IMR-90 (cell line): ENCODE results near the gene ECI2. TPM values are rescaled to one million over a fixed set of nuclear protein-coding genes. Genes with fewer than 3 reads are reported as not detected.

Source experiments
- ATAC-seq: fragments of 200-7000 bp; cut with Tn5 transposase; 2 replicates; pipeline ENCODE4 v1.9.1; 2020; ENCODE audit warnings: low read depth, mild to moderate bottlenecking, moderate library complexity
- BruUV-seq: library from RNA; stranded (reverse); fragments of 400-500 nt; replicated peaks from 2 replicates; lab custom pipeline; 2021; lab: Mats Ljungman, UMichigan
- CTCF ChIA-PET: fragments of 300-600 bp; formaldehyde crosslinking; extraction: SDS; loops from one replicate; lab custom pipeline; 2021; ENCODE audit warnings: antibody characterized with exemption; lab: Yijun Ruan, JAX
- POLR2A ChIA-PET: fragments of 300-600 bp; sonication (Branson Sonifier 250); formaldehyde crosslinking; loops from one replicate; lab custom pipeline; 2022; ENCODE audit warnings: antibody characterized with exemption; ENCODE audit not compliant: unreplicated experiment; lab: Charles Lee
- DNase-seq: peaks from one replicate; pipeline ENCODE4 v3.0.0; 2013
- H2AFZ ChIP-seq: replicated peaks from 2 replicates; pipeline ENCODE3; 2013; ENCODE audit warnings: low read length, mild to moderate bottlenecking; ENCODE audit not compliant: poor library complexity
- H2AK5ac ChIP-seq: 2 replicates; pipeline ENCODE4 v1.6.1; 2013; ENCODE audit warnings: low read depth, low read length, inconsistent platforms
- H2AK9ac ChIP-seq: replicated peaks from 2 replicates; pipeline ENCODE3; 2013; ENCODE audit warnings: mild to moderate bottlenecking, low read depth, low read length, moderate library complexity; ENCODE audit not compliant: poor library complexity
- H2BK120ac ChIP-seq: 2 replicates; pipeline ENCODE4 v1.6.1; 2013; ENCODE audit warnings: low read depth, low read length, inconsistent platforms
- H2BK15ac ChIP-seq: 3 replicates; pipeline ENCODE4 v1.6.1; 2013; ENCODE audit warnings: low read depth, low read length, inconsistent platforms
- H2BK20ac ChIP-seq: 2 replicates; pipeline ENCODE4 v1.6.1; 2013; ENCODE audit warnings: low read depth, mild to moderate bottlenecking, inconsistent platforms, low read length, moderate library complexity
- H2BK5ac ChIP-seq: 2 replicates; pipeline ENCODE4 v1.6.1; 2013; ENCODE audit warnings: mild to moderate bottlenecking, low read depth, low read length, inconsistent platforms; ENCODE audit not compliant: poor library complexity, severe bottlenecking
- H3K14ac ChIP-seq: replicated peaks from 2 replicates; pipeline ENCODE4 v1.6.1; 2013; ENCODE audit warnings: low read depth, low read length, inconsistent platforms
- H3K18ac ChIP-seq: 2 replicates; pipeline ENCODE4 v1.6.1; 2013; ENCODE audit warnings: low read depth, low read length, control low read depth
- H3K23ac ChIP-seq: 2 replicates; pipeline ENCODE4 v1.6.1; 2013; ENCODE audit warnings: low read depth, low read length, inconsistent platforms
- H3K27ac ChIP-seq: 2 replicates; pipeline ENCODE4 v1.5.1; 2013; ENCODE audit warnings: mild to moderate bottlenecking, control low read depth, low read length; ENCODE audit not compliant: insufficient read depth
- H3K27me3 ChIP-seq: 2 replicates; pipeline ENCODE4 v1.6.1; 2013; ENCODE audit warnings: low read length; ENCODE audit not compliant: control insufficient read depth, insufficient read depth
- H3K36me3 ChIP-seq: 2 replicates; pipeline ENCODE4 v1.6.1; 2013; ENCODE audit warnings: low read length, mixed read lengths; ENCODE audit not compliant: control insufficient read depth, insufficient read depth
- H3K4ac ChIP-seq: 2 replicates; pipeline ENCODE4 v1.6.1; 2013; ENCODE audit warnings: low read depth, low read length, inconsistent platforms
- H3K4me1 ChIP-seq: 2 replicates; pipeline ENCODE4 v1.6.1; 2013; ENCODE audit warnings: low read length, mixed read lengths; ENCODE audit not compliant: control insufficient read depth, insufficient read depth
- H3K4me2 ChIP-seq: 2 replicates; pipeline ENCODE4 v1.6.1; 2013; ENCODE audit warnings: low read depth, mild to moderate bottlenecking, control low read depth, low read length, moderate library complexity
- H3K4me3 ChIP-seq: 2 replicates; pipeline ENCODE4 v1.5.1; 2013; ENCODE audit warnings: low read depth, mild to moderate bottlenecking, control low read depth, low read length, moderate library complexity; ENCODE audit not compliant: insufficient read depth
- H3K56ac ChIP-seq: 2 replicates; pipeline ENCODE4 v1.6.1; 2013; ENCODE audit warnings: low read length, inconsistent platforms; ENCODE audit not compliant: insufficient read depth; ENCODE audit errors: extremely low read depth
- H3K79me1 ChIP-seq, 2 experiments: 2 replicates each; pipeline ENCODE4 v1.6.1; 2013; ENCODE audit warnings: low read length in 2 of 2, inconsistent platforms in 1 of 2, low read depth in 1 of 2
- H3K9ac ChIP-seq: 2 replicates; pipeline ENCODE4 v1.6.1; 2013; ENCODE audit warnings: low read depth, low read length, control low read depth
- H3K9me1 ChIP-seq: 2 replicates; pipeline ENCODE4 v1.6.1; 2013; ENCODE audit warnings: low read length, inconsistent platforms; ENCODE audit not compliant: insufficient read depth
- H3K9me3 ChIP-seq: 2 replicates; pipeline ENCODE4 v1.6.1; 2013; ENCODE audit warnings: low read length; ENCODE audit not compliant: control insufficient read depth, insufficient read depth
- H4K20me1 ChIP-seq: 2 replicates; pipeline ENCODE4 v1.6.1; 2013; ENCODE audit warnings: low read length, inconsistent platforms; ENCODE audit not compliant: insufficient read depth
- H4K5ac ChIP-seq: 2 replicates; pipeline ENCODE4 v1.6.1; 2013; ENCODE audit warnings: mild to moderate bottlenecking, low read depth, low read length, control low read depth
- H4K8ac ChIP-seq, 2 experiments: 2 replicates each; pipeline ENCODE4 v1.6.1; 2013; ENCODE audit warnings: low read depth in 2 of 2, low read length in 2 of 2, control low read depth in 1 of 2, inconsistent platforms in 1 of 2
- H4K91ac ChIP-seq: 2 replicates; pipeline ENCODE4 v1.6.1; 2013; ENCODE audit warnings: low read depth, low read length, inconsistent platforms; ENCODE audit not compliant: insufficient read depth
- CHD1 ChIP-seq: IDR thresholded peaks from 2 replicates; pipeline ENCODE4 v1.6.1; 2012; ENCODE audit warnings: low read depth, low read length, improper control_type of control experiment
- CTCF ChIP-seq: conservative IDR thresholded peaks from 2 replicates; pipeline ENCODE4 v1.5.1; 2012; ENCODE audit warnings: mild to moderate bottlenecking, low read depth, low read length, improper control_type of control experiment
- MXI1 ChIP-seq: IDR thresholded peaks from 2 replicates; pipeline ENCODE4 v1.6.1; 2012; ENCODE audit warnings: low read depth, mild to moderate bottlenecking, low read length, moderate library complexity, borderline replicate concordance
- NFE2L2 ChIP-seq: fragments of 150-350 bp; IDR thresholded peaks from 2 replicates; pipeline ENCODE4 v1.6.1; 2016; ENCODE audit warnings: low read depth, mild to moderate bottlenecking, low read length
- POLR2A ChIP-seq: IDR thresholded peaks from 2 replicates; pipeline ENCODE4 v1.6.1; 2012; ENCODE audit warnings: mild to moderate bottlenecking, low read depth, low read length
- RCOR1 ChIP-seq: IDR thresholded peaks from 2 replicates; pipeline ENCODE4 v1.6.1; 2012; ENCODE audit warnings: mild to moderate bottlenecking, low read length, improper control_type of control experiment; ENCODE audit not compliant: insufficient replicate concordance
- RFX5 ChIP-seq: IDR thresholded peaks from 2 replicates; pipeline ENCODE4 v1.8.0; 2012; ENCODE audit warnings: low read depth, mild to moderate bottlenecking, low read length, moderate library complexity
- USF2 ChIP-seq: fragments of 150-350 bp; IDR thresholded peaks from 2 replicates; pipeline ENCODE4 v1.6.1; 2017; ENCODE audit warnings: mild to moderate bottlenecking, antibody characterized with exemption, low read length, low read depth
- WGBS, 2 experiments: methylation state at CpG; one replicate each; pipeline versions ENCODE4 v1.1.5 to v1.1.7; 2013; ENCODE audit warnings: missing lambda C conversion rate in 2 of 2; ENCODE audit not compliant: insufficient read length in 1 of 2; ENCODE audit errors: extremely low coverage in 2 of 2; 5-methylcytosine and 5-hydroxymethylcytosine counted together
- dilution Hi-C: fragments of 300-500 bp; cut with HindIII; formaldehyde crosslinking; loops from one replicate; pipeline ENCODE4 v1.14.3; 2018; ENCODE audit warnings: low sequenced_read_pairs; ENCODE audit not compliant: unreplicated experiment
- in situ Hi-C: fragments of 300-500 bp; cut with MboI; formaldehyde crosslinking; loops from 3 replicates; pipeline ENCODE4 v1.14.3; 2019; ENCODE audit warnings: low sequenced_read_pairs, inconsistent platforms, mixed read lengths
- intact Hi-C: fragments of 100-400 bp; cut with micrococcal nuclease; formaldehyde crosslinking; loops from 2 replicates; pipeline ENCODE4 v1.10.0; 2022
- polyA plus RNA-seq, 3 experiments: library from polyadenylated mRNA; depleted of rRNA; stranded (reverse); fragments of >200 nt; gene quantifications; 2 replicates each; pipeline ENCODE4 v1.2.3, GENCODE V29; 2012; ENCODE audit warnings: low replicate concordance in 1 of 3
- total RNA-seq: library from RNA; depleted of rRNA; stranded (reverse); fragments of >200 nt; gene quantifications from 2 replicates; pipeline ENCODE4 v1.2.3, GENCODE V29; 2012
- TF ChIP-seq, protein P1 (sequence below): fragments of 150-350 bp; IDR thresholded peaks from 2 replicates; pipeline ENCODE4 v1.6.1; 2016; ENCODE audit warnings: low read depth, mild to moderate bottlenecking, low read length, moderate library complexity, borderline replicate concordance

ECI2 gene
- total and polyA plus RNA-seq, 2 of the 4 experiments (the other 2 are of a cell fraction) = 64.1 to 152 TPM

- Histone ChIP-seq H3K79me1 (no peaks in the 10 kb centered on the region), H4K91ac (no peak overlapping the region), H2AK5ac (no peak overlapping the region), H3K27me3 (peaks cover 11% of the 10 kb centered on the region; the same call in 1 of the 2 replicates), H3K4me3 (no peak overlapping the region), H4K20me1 (no peaks in the 10 kb centered on the region), H3K36me3 (no peaks in the 10 kb centered on the region), H3K9me3 (no peaks in the 10 kb centered on the region), H2BK120ac (no peak overlapping the region), H2BK5ac (no peak overlapping the region), H3K27ac (no peak overlapping the region), H2AK9ac (no peak overlapping the region), H3K23ac (no peak overlapping the region), H3K14ac (no peak overlapping the region), H3K9ac (no peak overlapping the region), H2AFZ (no peak overlapping the region), H2BK20ac (no peak overlapping the region), H4K5ac (no peak overlapping the region), H3K18ac (no peak overlapping the region), H4K8ac (no peak overlapping the region), H3K4me1 (peaks cover 11% of the 10 kb centered on the region), H3K56ac (no peak overlapping the region), H3K4me2 (no peak overlapping the region), H3K4ac (no peak overlapping the region), H3K9me1 (no peaks in the 10 kb centered on the region), H2BK15ac (0 out of 3 replicates have a peak overlapping the region, but pooled peaks have one; percentile 27)
- 80% methylated on average over 1 of the region's 2 CpGs; no CpG with 5 or more reads in 1 of the 2 experiments for WGBS, 2 experiments
- no peak for DNase-seq
- dilution Hi-C loops = no loop called here
- no TSS peak for BruUV-seq
- no peak for ATAC-seq
- ChIA-PET POLR2A (no interaction called here), CTCF (interaction anchor here (0.9 kb wide), 1 partner anchor 21 kb away, joined by 3 read pairs; no protein-coding TSS in a partner anchor)
- TF ChIP-seq, protein P1, sequence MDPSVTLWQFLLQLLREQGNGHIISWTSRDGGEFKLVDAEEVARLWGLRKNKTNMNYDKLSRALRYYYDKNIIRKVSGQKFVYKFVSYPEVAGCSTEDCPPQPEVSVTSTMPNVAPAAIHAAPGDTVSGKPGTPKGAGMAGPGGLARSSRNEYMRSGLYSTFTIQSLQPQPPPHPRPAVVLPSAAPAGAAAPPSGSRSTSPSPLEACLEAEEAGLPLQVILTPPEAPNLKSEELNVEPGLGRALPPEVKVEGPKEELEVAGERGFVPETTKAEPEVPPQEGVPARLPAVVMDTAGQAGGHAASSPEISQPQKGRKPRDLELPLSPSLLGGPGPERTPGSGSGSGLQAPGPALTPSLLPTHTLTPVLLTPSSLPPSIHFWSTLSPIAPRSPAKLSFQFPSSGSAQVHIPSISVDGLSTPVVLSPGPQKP = no peak
- TF ChIP-seq RCOR1 = no peak
- no peak for TF ChIP-seq NFE2L2
- TF ChIP-seq CHD1 = no peak
- TF ChIP-seq MXI1 = no peak
- no peak for TF ChIP-seq RFX5
- TF ChIP-seq POLR2A = no peak
- no peak for TF ChIP-seq CTCF
- TF ChIP-seq USF2 = no peak
- in situ Hi-C loops = no loop called here
- intact Hi-C loops = no loop called here
Observed at GRCh38 chr6:4176907-4177306, 41.5 kb upstream of the ECI2 start.
